AG04450 (cell line): ENCODE measurements around the gene RNASEH2B. TPM values are rescaled to one million over a fixed set of nuclear protein-coding genes. Genes with fewer than 3 reads are reported as not detected.

Experiments
- CTCF ChIA-PET: fragments of 300-600, 350-600 bp; formaldehyde crosslinking; extraction: SDS; loops from one replicate; lab custom pipeline; 2022; ENCODE audit warnings: antibody characterized with exemption, inconsistent platforms; lab: Charles Lee
- POLR2A ChIA-PET: fragments of 350-600 bp; formaldehyde crosslinking; extraction: SDS; loops from one replicate; lab custom pipeline; 2021; ENCODE audit warnings: antibody characterized with exemption, inconsistent platforms; lab: Yijun Ruan, JAX
- DNase-seq: peaks from one replicate; pipeline ENCODE4 v3.0.0-alpha.2; 2011; ENCODE audit warnings: low read depth, low spot score
- H3K27ac ChIP-seq: one replicate; pipeline ENCODE4 v1.5.1; 2012; ENCODE audit warnings: low read depth, low read length, control low read depth
- H3K27me3 ChIP-seq: one replicate; pipeline ENCODE4 v1.6.0; 2012; ENCODE audit warnings: low read length; ENCODE audit not compliant: control insufficient read depth, insufficient read depth
- H3K4me3 ChIP-seq: 2 replicates; pipeline ENCODE4 v1.5.1; 2011; ENCODE audit warnings: mild to moderate bottlenecking, low read depth, low read length, control low read depth
- H3K9me3 ChIP-seq: 2 replicates; pipeline ENCODE4 v1.5.1; 2012; ENCODE audit warnings: low read length; ENCODE audit not compliant: control insufficient read depth, insufficient read depth
- CTCF ChIP-seq: IDR thresholded peaks from 2 replicates; pipeline ENCODE4 v1.5.1; 2011; ENCODE audit warnings: low read depth, low read length, control low read depth, inconsistent platforms
- polyA plus RNA-seq: library from polyadenylated mRNA; depleted of rRNA; stranded (reverse); fragments of >200 nt; gene quantifications from 2 replicates; pipeline ENCODE4 v1.2.3, GENCODE V29; 2011

Gene RNASEH2B
- polyA plus RNA-seq, 1 experiment, result 31.9 TPM

GRCh38 chr13:50981686-50982085 lies 72.1 kb downstream of the RNASEH2B start:
- Histone ChIP-seq H3K4me3 (no peak overlapping the region), H3K9me3 (no peaks in the 10 kb centered on the region; the same call in 1 of the 2 replicates), H3K27ac (no peak overlapping the region), H3K27me3 (no peaks in the 10 kb centered on the region)
- TF ChIP-seq CTCF, result no peak
- POLR2A ChIA-PET, result no interaction called here
- CTCF ChIA-PET, result no interaction called here
- no peak for DNase-seq

GRCh38 chr13:50989476-50989875 lies 79.9 kb downstream of the RNASEH2B start:
- peak; percentile 44 for TF ChIP-seq CTCF
- no peak overlapping the region for H3K4me3 ChIP-seq
- ChIA-PET POLR2A (no interaction called here), CTCF (interaction anchor here (0.6 to 1.6 kb wide), 7 partner anchors 10 to 778 kb away, joined by 3 to 4 read pairs (median 3); no protein-coding TSS in a partner anchor)
- peaks cover 3% of the 10 kb centered on the region for H3K27me3 ChIP-seq
- no peaks in the 10 kb centered on the region for H3K9me3 ChIP-seq
- DNase-seq, result no peak
- H3K27ac ChIP-seq, result no peak overlapping the region

- Histone ChIP-seq H3K9me3 (no peaks in the 10 kb centered on the region), H3K27me3 (peaks cover 3% of the 10 kb centered on the region), H3K4me3 (no peak overlapping the region; the same call in 1 of the 2 replicates), H3K27ac (no peak overlapping the region)
- ChIA-PET CTCF (interaction anchor here (1.0 kb wide), 1 partner anchor 10 kb away, joined by 3 read pairs; no protein-coding TSS in a partner anchor), POLR2A (no interaction called here)
- DNase-seq, result no peak
- no peak for TF ChIP-seq CTCF
Measured at GRCh38 chr13:50990065-50990817, 80.7 kb downstream of the RNASEH2B start.

GRCh38 chr13:50990818-50991506 lies 81.4 kb downstream of the RNASEH2B start:
- TF ChIP-seq CTCF, result no peak
- H3K4me3 ChIP-seq, result peak overlapping the region; percentile 31
- POLR2A ChIA-PET, result interaction anchor here (0.6 kb wide), 1 partner anchor 1300 kb away, joined by 3 read pairs; the partner anchor contains the start of gene EBPL
- peak overlapping the region; percentile 52 for H3K27ac ChIP-seq
- H3K9me3 ChIP-seq, result no peaks in the 10 kb centered on the region
- H3K27me3 ChIP-seq, result peaks cover 3% of the 10 kb centered on the region
- peak; percentile 52 for DNase-seq
- CTCF ChIA-PET, result no interaction called here
